GM04503 (cell line): Measurements from ENCODE around the gene VWA7.

Experiments
- DNase-seq: peaks from one replicate; pipeline ENCODE4 v3.0.0-alpha.2; 2012; ENCODE audit warnings: low read depth

VWA7 gene

DNA sequence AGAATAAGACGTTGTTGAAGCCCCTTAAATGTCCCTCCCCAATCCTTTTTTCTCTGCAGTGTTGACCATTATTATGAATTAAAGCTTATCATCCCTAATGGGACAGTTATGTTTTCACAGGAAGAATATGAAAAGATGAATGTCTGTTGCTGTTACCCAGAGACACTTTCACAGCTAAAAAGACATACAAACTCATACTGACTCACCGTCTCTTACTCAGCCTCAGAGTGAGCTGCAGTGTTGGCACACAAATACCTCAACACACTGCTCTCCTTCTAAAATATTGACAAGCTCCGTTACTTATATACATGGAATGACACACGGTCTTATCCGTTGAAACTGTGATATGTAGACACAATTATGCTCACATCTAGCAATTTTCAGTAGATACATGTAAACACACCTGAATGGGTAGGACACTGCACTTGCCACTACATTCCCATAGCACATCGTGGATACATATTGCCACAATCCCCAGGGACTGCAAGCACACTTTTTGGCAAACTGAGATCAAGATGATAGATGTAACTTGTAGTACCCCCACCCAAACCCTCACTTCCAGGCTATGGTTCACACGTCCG is 24.3 kb downstream of the VWA7 start:
- DNase-seq: no peak

DNA sequence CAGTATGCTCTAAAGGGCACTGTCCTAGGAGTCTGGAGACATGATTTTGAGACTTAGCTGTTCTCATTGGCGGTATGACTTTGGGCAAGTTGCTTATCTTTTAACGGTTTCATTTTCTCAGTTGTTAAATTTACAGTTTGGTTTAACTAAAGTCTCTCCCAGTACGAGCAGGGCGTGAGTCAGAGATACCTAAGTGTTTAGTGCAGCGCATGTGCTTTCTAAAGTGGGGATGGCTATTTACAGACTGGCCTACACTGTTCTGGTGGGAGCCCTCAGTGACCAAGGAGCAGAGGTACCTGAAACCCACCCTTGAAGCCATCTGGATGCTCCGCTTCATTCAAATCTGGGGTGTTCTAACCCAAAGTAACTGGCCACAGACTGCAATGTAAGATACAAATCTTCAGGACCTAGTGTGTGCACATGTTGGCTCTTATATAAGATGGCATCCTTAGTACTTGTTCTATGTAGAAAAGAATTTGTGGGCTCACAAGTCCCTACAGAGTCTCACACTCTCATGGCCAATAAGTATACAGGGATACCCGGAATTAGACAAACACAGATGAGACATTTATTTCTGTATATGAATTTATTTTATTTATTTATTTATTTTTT is 26.6 kb downstream of the VWA7 start:
- no peak for DNase-seq

DNA sequence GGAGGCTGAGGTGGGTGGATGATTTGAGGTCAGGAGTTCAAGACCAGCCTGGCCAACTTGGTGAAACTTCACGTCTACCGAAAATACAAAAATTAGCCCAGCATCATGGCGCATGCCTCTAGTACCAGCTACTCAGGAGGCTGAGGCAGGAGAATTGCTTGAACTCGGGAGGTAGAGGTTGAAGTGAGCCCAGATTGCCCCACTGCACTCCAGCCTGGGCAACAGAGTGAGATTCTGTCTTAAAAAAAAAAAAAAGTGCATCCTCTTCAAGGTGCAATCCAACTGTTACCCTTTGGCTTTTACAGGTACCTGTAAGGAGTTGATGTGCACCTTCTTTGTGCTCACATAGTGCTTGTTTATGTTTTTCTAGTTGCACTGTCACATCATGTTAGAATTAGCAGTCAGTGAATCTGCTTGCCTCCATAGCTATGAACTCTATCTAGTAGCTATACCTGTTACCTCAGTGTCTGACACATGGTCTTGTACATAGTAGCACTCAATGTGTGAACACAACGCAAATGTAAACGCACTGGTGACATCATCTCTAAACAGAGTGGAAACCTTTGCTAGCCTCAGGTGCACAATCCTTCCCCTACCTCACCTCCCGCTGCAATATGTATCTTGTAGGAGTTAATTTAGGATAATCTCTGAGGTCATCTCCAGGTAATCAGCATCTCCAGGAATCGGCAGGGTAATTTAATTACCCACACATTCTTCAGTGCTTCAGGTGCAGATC is 27.7 kb downstream of the VWA7 start:
- DNase-seq: no peak

DNA sequence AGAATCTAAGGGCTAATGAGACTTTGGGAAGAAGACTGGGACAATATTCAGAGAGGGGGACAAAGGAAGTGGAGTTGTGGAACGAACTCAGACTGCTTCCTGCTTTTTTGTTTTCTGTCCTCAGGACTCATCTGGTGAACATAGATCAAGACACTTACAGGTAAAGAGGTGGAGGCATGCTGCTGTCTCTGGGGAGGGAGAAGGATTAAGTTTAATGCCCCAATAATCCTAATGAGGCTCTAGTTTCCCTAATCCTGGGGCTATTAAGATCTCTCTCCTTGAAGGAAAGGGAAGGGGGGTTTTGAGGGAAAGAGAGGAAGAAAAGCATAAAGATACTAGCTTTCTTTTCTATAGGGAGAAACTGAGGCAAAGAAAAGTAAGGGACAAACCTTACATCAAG is 32.7 kb downstream of the VWA7 start:
- DNase-seq: no peak

DNA sequence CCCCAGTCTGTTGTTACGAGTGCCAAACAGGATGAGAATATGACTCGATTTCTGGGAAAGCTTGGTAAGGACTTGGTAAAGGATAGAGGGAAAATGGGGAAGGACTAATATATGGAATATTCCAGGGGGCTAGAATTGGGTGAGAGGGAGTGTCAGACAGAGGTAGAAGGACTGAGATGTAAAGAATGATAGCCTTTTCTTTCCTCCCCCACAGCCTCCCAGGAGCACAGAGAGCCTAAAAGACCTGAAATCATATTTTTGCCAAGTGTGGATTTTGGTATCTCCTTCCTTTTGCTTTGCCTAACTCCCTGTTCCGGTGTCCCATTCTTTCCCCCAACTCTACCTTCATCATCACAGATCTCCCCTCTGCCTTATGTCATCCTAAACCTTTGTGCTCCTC is 34.2 kb downstream of the VWA7 start:
- DNase-seq: no peak

DNA sequence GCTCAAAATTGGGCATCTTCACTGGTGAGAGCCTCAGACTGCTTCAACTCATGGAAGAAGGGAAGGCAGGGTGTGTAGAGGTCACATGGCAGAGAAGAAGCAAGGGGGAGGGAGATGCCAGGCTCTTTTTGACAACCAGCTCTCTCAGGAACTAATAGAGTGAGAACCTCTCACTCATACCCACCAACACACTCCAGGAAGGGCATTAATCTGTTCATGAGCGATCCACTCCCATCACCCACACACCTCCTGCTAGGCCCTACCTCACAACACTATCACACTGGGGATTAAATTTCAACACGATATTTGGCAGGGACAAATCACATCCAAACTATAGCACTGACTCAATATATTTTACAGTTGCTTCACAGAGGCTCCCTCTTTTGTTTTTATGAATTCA is 35.3 kb downstream of the VWA7 start:
- DNase-seq: no peak

DNA sequence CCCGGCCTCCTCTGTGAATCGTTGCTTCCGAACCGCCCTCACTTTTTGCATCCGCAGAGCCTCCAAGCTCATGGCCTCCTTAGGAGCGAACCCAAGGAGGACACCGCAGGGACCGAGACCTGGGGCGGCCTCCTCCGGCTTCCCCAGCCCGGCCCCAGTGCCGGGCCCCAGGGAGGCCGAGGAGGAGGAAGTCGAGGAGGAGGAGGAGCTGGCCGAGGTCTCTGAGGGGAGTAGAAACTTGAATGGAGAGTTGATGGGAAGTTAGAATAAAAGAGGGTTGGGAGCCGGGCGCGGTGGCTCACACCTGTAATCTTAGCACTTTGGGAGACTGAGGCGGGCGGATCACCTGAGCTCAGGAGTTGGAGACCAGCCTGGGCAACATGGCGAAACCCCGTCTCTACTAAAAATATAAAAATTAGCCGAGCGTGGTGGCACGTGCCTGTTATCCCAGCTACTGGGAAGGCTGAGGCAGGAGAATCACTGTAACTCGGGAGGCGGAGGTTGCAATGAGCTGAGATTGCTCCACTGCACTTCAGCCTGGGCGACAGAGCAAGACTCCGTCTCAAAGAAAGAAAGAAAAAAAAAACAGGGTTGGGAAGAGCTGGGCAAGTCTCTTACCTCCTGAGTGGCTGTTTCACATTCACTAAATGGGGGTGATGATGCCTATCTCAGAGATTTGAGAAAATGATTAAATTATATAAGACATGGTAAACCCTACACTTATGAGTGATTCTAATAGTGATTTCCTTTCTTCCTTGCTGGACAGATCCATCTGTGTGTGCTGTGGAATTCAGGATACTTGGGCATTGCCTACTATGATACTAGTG is 36.5 kb downstream of the VWA7 start:
- no peak for DNase-seq

DNA sequence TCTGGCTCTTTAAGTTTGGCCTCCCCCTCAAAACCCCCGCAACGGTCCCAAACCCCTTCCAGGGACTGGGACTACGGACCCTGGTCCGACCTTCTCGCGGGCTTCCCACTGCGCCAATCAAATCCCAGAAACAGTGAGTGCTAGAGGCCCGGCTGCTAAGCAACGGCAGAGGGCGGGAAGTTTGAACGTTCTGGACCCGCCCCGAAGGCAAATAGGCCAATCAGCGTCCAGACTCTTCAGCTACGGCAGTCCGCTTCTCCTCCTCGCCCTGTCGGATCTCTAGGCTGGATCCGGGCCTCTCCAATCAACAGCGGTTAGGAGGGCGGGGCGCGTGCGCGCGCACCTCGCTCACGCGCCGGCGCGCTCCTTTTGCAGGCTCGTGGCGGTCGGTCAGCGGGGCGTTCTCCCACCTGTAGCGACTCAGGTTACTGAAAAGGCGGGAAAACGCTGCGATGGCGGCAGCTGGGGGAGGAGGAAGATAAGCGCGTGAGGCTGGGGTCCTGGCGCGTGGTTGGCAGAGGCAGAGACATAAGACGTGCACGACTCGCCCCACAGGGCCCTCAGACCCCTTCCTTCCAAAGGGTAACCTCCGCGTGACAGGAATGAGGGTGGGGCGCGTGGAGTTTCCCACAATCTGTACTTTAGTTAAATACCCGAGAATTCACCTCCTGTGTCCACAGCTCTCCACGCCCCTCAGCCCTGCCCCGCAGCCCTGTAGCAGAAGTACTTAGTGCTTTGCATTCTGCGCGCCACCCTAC is 37.3 kb downstream of the VWA7 start, which contains the start of gene MSH5:
Gene MSH5 (plus strand): TSS at position 367 of the 758 bp plus-strand sequence. CDS start 462 bp downstream, outside the sequence.
- peak; percentile 94 for DNase-seq

DNA sequence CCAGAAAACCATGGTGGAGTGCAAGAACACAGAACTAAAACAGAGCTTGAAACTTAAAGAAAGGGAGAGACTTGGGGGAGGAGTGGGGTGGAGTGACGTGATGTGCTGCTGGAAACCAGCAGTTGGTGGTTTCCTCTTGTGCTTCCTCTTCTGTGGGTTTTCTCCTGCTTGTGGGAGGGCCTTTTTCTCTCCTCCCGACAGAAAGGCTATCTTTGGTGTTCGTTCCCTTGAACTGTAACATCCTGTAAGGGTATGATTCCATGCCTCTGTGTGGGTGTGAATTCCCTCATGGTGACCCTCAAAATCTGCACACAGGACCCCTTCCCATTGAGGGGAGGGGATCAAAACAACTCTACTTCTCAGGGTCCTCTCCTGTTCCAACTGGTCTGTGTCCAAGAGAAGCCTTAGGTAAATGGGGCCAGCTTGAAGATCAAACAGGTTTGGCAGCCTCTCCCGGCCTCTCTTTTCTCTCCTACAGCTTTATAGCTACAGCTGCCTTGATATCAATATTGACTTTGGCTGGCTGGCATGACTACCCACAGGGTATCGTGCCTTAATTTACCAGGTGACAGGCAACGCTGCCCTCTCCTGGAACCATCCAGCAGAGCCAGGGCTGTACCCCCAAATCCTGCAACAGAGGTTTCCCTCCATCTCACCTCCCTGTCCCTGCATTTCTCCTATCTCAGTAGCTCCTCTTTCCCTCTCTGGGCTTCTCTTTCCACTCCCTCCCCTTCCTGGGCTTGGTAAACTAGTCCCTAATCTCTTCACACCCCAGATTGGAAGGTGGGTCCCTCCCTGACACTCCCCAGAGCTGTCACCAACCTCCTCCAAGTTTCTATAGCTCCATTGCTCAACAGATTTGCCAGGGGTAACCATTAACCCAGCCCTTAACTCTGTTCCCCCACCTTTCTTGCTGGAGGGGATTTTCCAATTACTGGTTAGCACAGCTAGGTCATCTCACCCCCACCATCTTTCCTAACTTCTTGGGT is 38.8 kb downstream of the VWA7 start:
- DNase-seq: no peak

DNA sequence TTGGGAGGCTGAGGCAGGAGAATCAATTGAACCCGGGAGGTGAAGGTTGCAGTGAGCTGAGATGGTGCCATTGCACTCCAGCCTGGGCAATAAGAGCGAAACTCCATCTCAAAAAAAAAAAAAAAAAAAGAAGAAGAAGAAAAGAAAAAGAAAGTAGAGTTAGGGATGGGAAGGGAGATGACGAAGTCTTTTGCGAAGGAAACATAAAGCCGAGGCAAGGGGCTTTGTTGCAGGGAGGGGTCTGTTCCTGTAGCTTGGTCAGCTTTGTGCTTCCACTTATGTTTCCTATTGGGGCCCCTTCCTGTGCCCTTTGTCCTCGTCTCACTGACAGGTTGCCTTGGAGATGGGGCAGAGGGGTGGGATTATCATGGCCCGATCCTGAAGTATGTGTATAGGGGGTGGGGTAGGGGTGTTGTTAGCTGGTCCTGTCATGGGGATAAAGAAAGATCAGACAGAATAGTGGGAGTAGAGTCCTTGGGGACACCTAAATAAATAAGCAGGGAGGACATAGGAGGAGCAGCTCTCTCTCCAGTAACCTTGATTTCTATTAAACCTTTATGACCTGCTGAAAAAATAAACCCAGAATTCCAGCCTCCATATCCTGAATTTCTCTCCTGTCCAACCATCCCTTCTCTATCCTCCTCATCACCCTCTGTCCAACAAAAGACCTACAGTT is 39.7 kb downstream of the VWA7 start:
- no peak for DNase-seq

DNA sequence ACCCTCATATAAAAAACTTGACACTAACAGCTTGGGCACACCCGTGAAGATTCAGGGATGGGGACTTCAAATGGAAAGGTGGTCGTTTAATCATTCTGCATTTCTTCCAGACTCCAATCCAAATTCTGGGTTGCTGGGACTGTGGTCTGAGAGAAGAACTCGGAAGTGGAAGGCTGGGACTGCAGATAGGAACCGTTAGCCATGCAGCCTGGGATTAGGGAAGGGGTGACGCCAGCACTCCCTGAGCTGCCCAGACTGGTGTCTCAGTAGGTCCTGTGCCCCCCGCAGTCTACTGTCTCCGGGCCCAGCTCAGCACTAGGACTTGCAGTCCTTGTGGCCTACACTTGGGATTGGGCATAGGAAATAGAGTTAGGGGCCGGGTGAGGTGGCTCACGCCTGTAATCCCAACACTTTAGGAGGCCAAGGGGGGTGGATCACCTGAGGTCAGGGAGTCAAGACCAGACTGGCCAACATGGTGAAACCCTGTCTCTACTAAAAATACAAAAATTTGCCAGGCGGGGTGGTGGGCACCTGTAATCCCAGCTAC is 40.3 kb downstream of the VWA7 start:
- no peak for DNase-seq

DNA sequence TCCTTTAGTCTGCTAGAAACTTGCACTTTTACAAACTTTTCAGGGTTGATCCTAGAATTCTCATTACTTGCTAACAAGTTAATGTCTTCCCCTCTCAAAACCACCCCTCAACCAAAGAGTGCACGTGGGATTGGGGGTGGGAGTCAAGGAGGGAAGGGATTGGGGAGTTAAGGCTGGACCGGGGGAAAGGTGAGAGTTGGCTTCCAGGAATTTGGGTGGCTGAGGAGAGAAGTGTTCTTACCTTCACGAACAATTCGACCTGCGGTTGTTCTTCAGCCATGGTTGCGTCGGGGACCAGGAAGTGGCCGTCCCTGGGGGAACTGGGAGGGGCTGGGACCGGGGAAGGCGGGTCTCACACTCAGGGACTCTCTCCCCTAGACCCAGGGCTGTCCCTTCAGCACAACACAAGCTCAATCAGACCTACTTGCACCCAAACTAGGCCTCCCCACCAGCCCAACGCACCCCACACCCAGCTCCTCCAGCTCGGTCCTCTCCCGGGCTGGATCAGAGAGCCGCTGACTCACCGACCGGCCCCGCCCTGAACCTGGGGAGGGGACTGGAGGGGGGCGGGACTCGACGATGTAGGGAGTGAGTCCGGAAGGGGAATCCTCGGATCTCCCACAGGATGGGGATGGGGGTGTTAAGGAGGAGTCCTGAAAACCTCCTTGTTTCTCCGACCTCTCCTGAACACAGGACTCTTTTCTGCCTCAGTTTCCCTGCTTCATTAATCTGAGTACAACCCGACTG is 40.9 kb downstream of the VWA7 start, which contains the start of gene CLIC1:
Gene CLIC1 (minus strand): TSS at position 510 of the 747 bp plus-strand sequence. CDS start 230 bp downstream, at position 280.
- DNase-seq: no peak

DNA sequence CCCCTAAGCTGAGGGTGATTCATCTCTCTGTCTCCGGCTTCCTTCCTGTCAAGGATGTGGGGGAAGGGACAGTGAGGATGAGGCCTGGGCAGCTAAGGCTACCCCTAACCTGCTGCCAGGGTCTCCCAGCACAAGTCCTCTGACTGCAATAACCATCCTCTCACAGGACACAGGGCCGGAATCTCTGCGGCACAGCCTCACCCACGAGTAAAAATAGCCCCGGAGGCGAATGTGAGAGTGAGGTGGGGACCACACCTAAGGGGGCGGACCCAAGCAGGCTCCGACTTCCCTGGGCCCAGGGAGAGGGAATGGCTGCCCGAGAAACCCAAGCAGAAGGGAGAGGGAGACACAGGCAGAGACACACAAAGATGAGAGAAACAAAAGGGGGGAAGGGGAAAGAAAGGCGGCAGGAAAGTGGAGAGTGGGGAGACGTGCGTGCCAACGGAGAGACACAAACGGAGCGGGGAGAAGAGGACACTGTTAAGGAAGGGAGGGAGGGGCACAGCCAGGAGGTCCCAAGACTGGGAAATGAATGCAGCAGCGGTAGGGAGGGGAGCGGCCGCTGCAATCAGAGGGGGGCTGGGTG is 42.2 kb downstream of the VWA7 start:
- DNase-seq: no peak

DNA sequence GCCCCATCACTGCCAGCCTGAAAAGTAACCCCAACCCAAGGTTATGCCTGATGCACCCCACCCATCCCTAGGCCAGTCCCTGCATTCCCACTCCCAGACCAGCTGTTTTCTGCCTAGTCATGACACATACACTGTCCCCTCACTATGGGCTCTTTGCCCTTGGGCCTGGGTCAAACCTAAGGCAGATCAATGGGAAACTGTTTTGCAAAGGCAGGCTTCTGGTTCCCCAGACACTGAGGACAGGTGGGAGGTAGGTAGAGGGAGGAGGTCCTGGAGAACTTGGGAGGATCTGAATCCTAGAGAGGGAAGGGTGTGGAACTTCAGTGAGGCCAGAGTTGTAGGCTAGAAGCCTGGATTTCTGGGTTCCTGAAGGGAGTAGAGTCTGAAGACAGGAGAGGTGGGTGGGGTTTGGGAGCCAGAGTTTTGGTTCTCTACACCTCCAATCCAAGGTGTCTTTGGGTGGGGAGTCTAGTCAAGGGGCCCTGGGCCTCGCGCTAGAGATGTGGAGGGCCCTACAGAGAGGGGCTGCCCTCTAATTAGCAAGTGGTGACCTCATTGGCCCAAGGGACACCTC is 42.8 kb downstream of the VWA7 start:
- DNase-seq: no peak

DNA sequence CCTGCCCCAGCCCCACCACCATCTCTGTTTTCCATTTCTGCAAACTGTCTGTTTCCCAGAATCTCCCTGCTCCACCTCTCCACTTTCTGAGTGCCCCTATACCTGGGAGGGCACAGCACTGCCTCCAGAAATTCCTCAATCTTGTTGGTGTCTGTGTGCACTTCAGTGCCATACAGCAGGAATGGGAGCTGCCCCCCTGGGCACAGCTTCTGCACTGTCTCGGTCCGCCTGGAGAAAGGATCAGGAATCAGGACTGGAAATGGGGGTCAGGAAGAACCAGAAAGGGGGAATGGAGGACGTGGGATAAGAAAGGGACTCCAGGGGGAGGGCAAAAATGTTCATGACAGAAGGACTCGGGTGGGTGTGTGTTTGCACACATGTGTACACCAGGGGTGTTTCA is 43.4 kb downstream of the VWA7 start:
- no peak for DNase-seq

DNA sequence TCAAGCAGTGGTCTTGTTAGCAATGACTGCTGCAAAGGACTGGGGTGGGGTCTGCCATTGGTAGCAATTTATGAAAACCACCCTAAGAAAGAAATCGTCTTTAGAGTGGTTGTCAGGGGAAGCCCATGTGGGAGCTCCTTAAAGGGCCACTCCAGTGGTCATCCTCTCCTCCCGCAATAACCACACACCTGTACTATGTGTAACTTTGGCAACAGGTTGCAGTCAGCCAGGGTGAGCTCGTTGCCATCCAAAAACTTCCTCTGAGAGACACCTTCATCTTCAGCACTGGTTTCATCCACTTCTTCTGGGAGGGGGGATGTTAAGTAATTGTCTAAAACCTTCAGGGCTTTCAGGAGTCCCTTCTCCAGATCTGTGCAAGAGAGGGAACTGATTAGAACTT is 45.1 kb downstream of the VWA7 start:
- DNase-seq: no peak

DNA sequence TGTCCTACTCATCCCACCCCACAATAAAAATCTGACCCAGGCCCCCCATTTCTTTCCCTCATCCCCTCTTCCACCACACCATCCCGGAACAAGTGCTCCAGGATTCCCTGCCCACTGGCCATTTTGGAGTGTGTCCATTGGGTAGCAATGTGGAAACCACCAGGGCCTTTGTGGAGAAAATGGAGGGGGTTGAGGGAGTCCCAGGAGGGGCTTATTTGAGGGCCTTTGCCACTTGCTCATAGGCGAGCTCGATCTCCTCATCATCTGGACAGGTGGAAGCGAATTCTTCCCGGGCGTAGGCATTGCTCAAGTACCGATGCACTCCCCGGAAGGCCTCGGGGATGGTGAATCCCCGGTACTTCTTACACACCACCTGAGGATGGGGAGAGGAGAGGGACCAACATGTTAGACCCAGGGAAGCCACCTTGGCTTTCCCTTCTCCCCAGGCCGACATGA is 46.5 kb downstream of the VWA7 start:
- DNase-seq: no peak
